K562 (cell line): ENCODE results near the gene PPL. TPM values are rescaled to one million over a fixed set of nuclear protein-coding genes. Genes with fewer than 3 reads are reported as not detected.

Source experiments
- NBN ChIP-seq: fragments of 450-650 bp; IDR thresholded peaks from 2 replicates; pipeline ENCODE4 v1.6.1; 2016; ENCODE audit warnings: low read depth, mild to moderate bottlenecking
- TCF7 ChIP-seq: sonication (generic); IDR thresholded peaks from 2 replicates; pipeline ENCODE4 v1.6.1; 2016; ENCODE audit warnings: antibody characterized with exemption, borderline replicate concordance
- YY1 ChIP-seq, 3 experiments: IDR thresholded peaks; 2 replicates each; pipeline ENCODE4 v1.6.1; 2011; ENCODE audit warnings: low read length in 2 of 3, mild to moderate bottlenecking in 2 of 3, moderate library complexity in 2 of 3, borderline replicate concordance in 1 of 3, control low read depth in 1 of 3, low read depth in 1 of 3; ENCODE audit not compliant: insufficient read depth in 3 of 3, insufficient replicate concordance in 2 of 3, control insufficient read depth in 1 of 3, insufficient read length in 1 of 3; ENCODE audit errors: extremely low read depth in 1 of 3
- ZNF224 ChIP-seq: sonication (generic); formaldehyde crosslinking; IDR thresholded peaks from 2 replicates; pipeline ENCODE4 v1.8.0; 2022; ENCODE audit warnings: mild to moderate bottlenecking, missing genetic modification reagents
- ZNF551 ChIP-seq: fragments of 250-450 bp; sonication (Bioruptor Pico); IDR thresholded peaks from 2 replicates; pipeline ENCODE4 v1.5.0; 2021; ENCODE audit warnings: mild to moderate bottlenecking, moderate library complexity
- ZNF668 ChIP-seq: fragments of 250-450 bp; sonication (Bioruptor Pico); IDR thresholded peaks from 2 replicates; pipeline ENCODE4 v1.8.0; 2022; ENCODE audit warnings: mild to moderate bottlenecking, inconsistent platforms
- polyA plus RNA-seq, 8 experiments: library from polyadenylated mRNA; depleted of rRNA in 4 of 8; stranded (reverse) in 5 of 8; unstranded in 3 of 8; fragments of >200 nt; fragmentation: Nextera tagmentation in 2 of 8; fragmentation: Illumina TruSeq in 1 of 8; extraction: Ambion mirVana in 2 of 8; extraction: Trizol in 1 of 8; gene quantifications; 2 replicates each; pipeline versions ENCODE4 v1.2.1 to v1.2.3, GENCODE V29; 2011 to 2014; ENCODE audit warnings: inconsistent platforms in 1 of 8, missing spikeins in 1 of 8
- total RNA-seq, 7 experiments: library from RNA; depleted of rRNA in 6 of 7; stranded (reverse); fragments of >200 nt in 6 of 7; fragmentation: Illumina TruSeq in 2 of 7; extraction: Trizol in 2 of 7; gene quantifications; 2 replicates each; pipeline versions ENCODE4 v1.2.1 to v1.2.3, GENCODE V29; 2011 to 2021; ENCODE audit warnings: low replicate concordance in 1 of 7
- TF ChIP-seq, protein P1 (sequence below): fragments of 450-650 bp; conservative IDR thresholded peaks from 2 replicates; pipeline ENCODE4 v1.6.1; 2016; ENCODE audit warnings: missing genetic modification characterization, low read depth, mild to moderate bottlenecking, missing compliant biosample characterization, moderate library complexity
- TF ChIP-seq, protein P2 (sequence below): fragments of 450-650 bp; IDR thresholded peaks from 2 replicates; pipeline ENCODE4 v1.6.1; 2017; ENCODE audit warnings: mild to moderate bottlenecking, moderate library complexity
- TF ChIP-seq, protein P3 (sequence below): fragments of 450-650 bp; IDR thresholded peaks from 2 replicates; pipeline ENCODE4 v1.7.0; 2016; ENCODE audit warnings: borderline replicate concordance
- TF ChIP-seq, protein P4 (sequence below): fragments of 450-650 bp; IDR thresholded peaks from 2 replicates; pipeline ENCODE4 v1.6.1; 2016; ENCODE audit warnings: antibody characterized with exemption
- TF ChIP-seq, protein P5 (sequence below): fragments of 450-650 bp; IDR thresholded peaks from 2 replicates; pipeline ENCODE4 v1.6.1; 2016; ENCODE audit warnings: low read depth

The PPL gene
- total and polyA plus RNA-seq, 9 of the 15 experiments (the other 6 are each of a cell fraction or from before 2014, with no cell fraction given): 0.01 to 0.15 (median 0.07) TPM; not detected in 3

DNA sequence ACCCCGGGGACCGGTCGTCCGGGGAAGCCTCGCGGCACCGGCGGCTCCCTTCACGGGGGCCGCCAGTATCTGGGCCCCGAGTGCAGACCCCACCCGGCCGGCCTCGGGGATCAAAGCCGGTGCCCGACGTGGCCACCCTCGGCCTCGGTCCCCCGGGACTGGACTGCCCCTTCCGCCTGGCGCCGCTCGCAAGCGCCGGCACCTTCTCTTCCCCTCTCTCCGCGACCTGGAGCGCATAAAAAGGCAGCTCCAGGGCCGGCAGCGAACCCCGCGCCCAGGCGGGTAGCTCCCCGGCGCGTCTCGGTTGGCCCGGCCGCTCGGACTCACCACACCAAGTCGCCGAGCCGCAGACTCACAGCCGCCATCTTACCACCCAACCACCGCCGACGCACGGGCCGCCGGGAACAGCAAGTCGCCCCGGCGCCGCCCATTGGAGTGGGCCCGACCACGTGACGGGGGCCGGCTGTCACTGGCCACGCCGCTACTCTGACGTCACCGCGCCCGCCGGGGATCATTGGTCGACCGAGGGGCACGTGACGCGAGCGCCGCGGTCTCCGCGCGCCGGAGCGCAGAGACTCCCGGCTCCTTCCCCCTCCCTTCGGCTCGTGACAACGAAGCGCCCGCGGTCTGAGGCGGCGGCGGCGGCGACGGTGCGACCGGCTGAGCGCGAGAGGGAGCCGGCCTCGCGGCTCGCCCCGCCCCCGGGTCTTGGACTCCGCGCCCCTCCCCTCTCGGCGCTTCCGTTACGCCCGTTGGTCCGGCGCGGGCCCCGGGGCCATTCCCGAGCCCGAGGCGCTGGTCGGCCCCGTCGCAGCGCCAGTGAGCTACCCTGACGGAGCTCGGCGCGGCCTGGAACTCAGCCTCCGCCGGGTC lies 89.8 kb downstream of the PPL start, which contains the start of the genes GLYR1 and UBN1 (continued):
- TF ChIP-seq, protein P1, sequence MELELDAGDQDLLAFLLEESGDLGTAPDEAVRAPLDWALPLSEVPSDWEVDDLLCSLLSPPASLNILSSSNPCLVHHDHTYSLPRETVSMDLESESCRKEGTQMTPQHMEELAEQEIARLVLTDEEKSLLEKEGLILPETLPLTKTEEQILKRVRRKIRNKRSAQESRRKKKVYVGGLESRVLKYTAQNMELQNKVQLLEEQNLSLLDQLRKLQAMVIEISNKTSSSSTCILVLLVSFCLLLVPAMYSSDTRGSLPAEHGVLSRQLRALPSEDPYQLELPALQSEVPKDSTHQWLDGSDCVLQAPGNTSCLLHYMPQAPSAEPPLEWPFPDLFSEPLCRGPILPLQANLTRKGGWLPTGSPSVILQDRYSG (tag): no peak
- TF ChIP-seq YY1 (IDR thresholded peaks at IDR 0.05; ENCODE audit: borderline replicate concordance in 1 of 3, control insufficient read depth in 1 of 3, extremely low read depth in 1 of 3, insufficient read depth in 3 of 3, insufficient read length in 1 of 3, insufficient replicate concordance in 2 of 3, low read depth in 1 of 3, low read length in 2 of 3) (peak; percentile 83 to 97 (median 92)), ZNF668 (CRISPR knock-in tag) (no peak), ZNF551 (no peak), TCF7 (peak; percentile 55; the same call in 1 of the 2 replicates), ZNF224 (CRISPR knock-in tag) (no peak), NBN (peak; percentile 29; the same call in 1 of the 2 replicates)
- TF ChIP-seq, protein P2, sequence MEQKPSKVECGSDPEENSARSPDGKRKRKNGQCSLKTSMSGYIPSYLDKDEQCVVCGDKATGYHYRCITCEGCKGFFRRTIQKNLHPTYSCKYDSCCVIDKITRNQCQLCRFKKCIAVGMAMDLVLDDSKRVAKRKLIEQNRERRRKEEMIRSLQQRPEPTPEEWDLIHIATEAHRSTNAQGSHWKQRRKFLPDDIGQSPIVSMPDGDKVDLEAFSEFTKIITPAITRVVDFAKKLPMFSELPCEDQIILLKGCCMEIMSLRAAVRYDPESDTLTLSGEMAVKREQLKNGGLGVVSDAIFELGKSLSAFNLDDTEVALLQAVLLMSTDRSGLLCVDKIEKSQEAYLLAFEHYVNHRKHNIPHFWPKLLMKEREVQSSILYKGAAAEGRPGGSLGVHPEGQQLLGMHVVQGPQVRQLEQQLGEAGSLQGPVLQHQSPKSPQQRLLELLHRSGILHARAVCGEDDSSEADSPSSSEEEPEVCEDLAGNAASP: no peak
- TF ChIP-seq, protein P3, sequence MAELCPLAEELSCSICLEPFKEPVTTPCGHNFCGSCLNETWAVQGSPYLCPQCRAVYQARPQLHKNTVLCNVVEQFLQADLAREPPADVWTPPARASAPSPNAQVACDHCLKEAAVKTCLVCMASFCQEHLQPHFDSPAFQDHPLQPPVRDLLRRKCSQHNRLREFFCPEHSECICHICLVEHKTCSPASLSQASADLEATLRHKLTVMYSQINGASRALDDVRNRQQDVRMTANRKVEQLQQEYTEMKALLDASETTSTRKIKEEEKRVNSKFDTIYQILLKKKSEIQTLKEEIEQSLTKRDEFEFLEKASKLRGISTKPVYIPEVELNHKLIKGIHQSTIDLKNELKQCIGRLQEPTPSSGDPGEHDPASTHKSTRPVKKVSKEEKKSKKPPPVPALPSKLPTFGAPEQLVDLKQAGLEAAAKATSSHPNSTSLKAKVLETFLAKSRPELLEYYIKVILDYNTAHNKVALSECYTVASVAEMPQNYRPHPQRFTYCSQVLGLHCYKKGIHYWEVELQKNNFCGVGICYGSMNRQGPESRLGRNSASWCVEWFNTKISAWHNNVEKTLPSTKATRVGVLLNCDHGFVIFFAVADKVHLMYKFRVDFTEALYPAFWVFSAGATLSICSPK: no peak
- TF ChIP-seq, protein P4, sequence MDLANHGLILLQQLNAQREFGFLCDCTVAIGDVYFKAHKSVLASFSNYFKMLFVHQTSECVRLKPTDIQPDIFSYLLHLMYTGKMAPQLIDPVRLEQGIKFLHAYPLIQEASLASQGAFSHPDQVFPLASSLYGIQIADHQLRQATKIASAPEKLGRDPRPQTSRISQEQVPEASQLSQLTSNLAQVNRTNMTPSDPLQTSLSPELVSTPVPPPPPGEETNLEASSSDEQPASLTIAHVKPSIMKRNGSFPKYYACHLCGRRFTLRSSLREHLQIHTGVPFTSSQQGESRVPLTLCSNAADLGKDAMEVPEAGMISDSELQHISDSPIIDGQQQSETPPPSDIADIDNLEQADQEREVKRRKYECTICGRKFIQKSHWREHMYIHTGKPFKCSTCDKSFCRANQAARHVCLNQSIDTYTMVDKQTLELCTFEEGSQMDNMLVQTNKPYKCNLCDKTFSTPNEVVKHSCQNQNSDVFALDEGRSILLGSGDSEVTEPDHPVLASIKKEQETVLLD: no peak
- TF ChIP-seq, protein P5, sequence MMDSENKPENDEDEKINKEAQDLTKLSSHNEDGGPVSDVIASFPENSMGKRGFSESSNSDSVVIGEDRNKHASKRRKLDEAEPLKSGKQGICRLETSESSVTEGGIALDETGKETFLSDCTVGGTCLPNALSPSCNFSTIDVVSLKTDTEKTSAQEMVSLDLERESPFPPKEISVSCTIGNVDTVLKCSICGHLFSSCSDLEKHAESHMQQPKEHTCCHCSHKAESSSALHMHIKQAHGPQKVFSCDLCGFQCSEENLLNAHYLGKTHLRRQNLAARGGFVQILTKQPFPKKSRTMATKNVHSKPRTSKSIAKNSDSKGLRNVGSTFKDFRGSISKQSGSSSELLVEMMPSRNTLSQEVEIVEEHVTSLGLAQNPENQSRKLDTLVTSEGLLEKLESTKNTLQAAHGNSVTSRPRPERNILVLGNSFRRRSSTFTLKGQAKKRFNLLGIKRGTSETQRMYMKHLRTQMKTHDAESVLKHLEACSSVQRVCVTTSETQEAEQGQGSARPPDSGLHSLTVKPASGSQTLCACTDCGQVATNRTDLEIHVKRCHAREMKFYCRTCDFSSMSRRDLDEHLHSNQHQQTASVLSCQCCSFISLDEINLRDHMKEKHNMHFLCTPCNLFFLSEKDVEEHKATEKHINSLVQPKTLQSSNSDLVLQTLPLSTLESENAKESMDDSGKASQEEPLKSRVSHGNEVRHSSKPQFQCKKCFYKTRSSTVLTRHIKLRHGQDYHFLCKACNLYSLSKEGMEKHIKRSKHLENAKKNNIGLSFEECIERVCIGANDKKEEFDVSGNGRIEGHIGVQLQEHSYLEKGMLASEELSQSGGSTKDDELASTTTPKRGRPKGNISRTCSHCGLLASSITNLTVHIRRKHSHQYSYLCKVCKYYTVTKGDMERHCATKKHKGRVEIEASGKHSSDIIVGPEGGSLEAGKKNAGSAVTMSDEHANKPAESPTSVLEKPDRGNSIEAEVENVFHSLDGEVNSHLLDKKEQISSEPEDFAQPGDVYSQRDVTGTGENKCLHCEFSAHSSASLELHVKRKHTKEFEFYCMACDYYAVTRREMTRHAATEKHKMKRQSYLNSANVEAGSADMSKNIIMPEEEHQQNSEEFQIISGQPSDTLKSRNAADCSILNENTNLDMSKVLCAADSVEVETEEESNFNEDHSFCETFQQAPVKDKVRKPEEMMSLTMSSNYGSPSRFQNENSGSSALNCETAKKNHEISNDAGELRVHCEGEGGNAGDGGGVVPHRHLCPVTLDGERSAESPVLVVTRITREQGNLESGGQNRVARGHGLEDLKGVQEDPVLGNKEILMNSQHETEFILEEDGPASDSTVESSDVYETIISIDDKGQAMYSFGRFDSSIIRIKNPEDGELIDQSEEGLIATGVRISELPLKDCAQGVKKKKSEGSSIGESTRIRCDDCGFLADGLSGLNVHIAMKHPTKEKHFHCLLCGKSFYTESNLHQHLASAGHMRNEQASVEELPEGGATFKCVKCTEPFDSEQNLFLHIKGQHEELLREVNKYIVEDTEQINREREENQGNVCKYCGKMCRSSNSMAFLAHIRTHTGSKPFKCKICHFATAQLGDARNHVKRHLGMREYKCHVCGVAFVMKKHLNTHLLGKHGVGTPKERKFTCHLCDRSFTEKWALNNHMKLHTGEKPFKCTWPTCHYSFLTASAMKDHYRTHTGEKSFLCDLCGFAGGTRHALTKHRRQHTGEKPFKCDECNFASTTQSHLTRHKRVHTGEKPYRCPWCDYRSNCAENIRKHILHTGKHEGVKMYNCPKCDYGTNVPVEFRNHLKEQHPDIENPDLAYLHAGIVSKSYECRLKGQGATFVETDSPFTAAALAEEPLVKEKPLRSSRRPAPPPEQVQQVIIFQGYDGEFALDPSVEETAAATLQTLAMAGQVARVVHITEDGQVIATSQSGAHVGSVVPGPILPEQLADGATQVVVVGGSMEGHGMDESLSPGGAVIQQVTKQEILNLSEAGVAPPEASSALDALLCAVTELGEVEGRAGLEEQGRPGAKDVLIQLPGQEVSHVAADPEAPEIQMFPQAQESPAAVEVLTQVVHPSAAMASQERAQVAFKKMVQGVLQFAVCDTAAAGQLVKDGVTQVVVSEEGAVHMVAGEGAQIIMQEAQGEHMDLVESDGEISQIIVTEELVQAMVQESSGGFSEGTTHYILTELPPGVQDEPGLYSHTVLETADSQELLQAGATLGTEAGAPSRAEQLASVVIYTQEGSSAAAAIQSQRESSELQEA: no peak; the same call in 1 of the 2 replicates
